Mesendoderm (in vitro differentiated cells): Measurements from ENCODE around the gene RAB11FIP3.

Experiments
- DNase-seq: peaks from one replicate; pipeline ENCODE4 v3.0.0; 2013
- H2AK5ac ChIP-seq: 2 replicates; pipeline ENCODE4 v1.6.1; 2013; ENCODE audit warnings: low read length, inconsistent platforms
- H2BK120ac ChIP-seq: 2 replicates; pipeline ENCODE4 v1.6.1; 2013; ENCODE audit warnings: low read depth, mild to moderate bottlenecking, low read length, moderate library complexity, mixed read lengths
- H2BK15ac ChIP-seq: replicated peaks from 2 replicates; pipeline ENCODE4 v1.6.1; 2013; ENCODE audit warnings: low read depth, mild to moderate bottlenecking, moderate library complexity
- H2BK5ac ChIP-seq: 2 replicates; pipeline ENCODE4 v1.6.1; 2013; ENCODE audit warnings: low read length, inconsistent platforms
- H3K18ac ChIP-seq: 2 replicates; pipeline ENCODE4 v1.6.1; 2013; ENCODE audit warnings: mild to moderate bottlenecking, low read length, mixed read lengths
- H3K23ac ChIP-seq: one replicate; pipeline ENCODE4 v1.6.1; 2013; ENCODE audit warnings: low read length
- H3K27ac ChIP-seq: 2 replicates; pipeline ENCODE4 v1.5.1; 2013; ENCODE audit warnings: low read depth, mild to moderate bottlenecking, inconsistent platforms, low read length, moderate library complexity
- H3K27me3 ChIP-seq: 2 replicates; pipeline ENCODE4 v1.6.1; 2013; ENCODE audit warnings: low read length, control low read depth, mild to moderate bottlenecking, inconsistent platforms; ENCODE audit not compliant: insufficient read depth, poor library complexity
- H3K36me3 ChIP-seq: 2 replicates; pipeline ENCODE4 v1.6.1; 2013; ENCODE audit warnings: low read length, inconsistent platforms; ENCODE audit not compliant: control insufficient read depth, insufficient read depth
- H3K4ac ChIP-seq: one replicate; pipeline ENCODE4 v1.6.1; 2013; ENCODE audit warnings: low read depth, mild to moderate bottlenecking, low read length, moderate library complexity
- H3K4me1 ChIP-seq: 2 replicates; pipeline ENCODE4 v1.6.1; 2013; ENCODE audit warnings: low read depth, low read length, inconsistent platforms; ENCODE audit not compliant: control insufficient read depth
- H3K4me2 ChIP-seq: 2 replicates; pipeline ENCODE4 v1.6.1; 2013; ENCODE audit warnings: low read length
- H3K4me3 ChIP-seq: 2 replicates; pipeline ENCODE4 v1.5.1; 2013; ENCODE audit warnings: mild to moderate bottlenecking, low read length
- H3K56ac ChIP-seq: one replicate; pipeline ENCODE4 v1.6.1; 2013; ENCODE audit warnings: low read length
- H3K79me1 ChIP-seq: 2 replicates; pipeline ENCODE4 v1.6.1; 2013; ENCODE audit warnings: low read length, inconsistent platforms
- H3K79me2 ChIP-seq: 2 replicates; pipeline ENCODE4 v1.6.1; 2013; ENCODE audit warnings: mild to moderate bottlenecking, low read length; ENCODE audit not compliant: control insufficient read depth, insufficient read depth
- H3K9ac ChIP-seq: 2 replicates; pipeline ENCODE4 v1.6.1; 2013; ENCODE audit warnings: low read length, inconsistent platforms
- H4K5ac ChIP-seq: one replicate; pipeline ENCODE4 v1.6.1; 2013; ENCODE audit warnings: low read length
- H4K8ac ChIP-seq: one replicate; pipeline ENCODE4 v1.6.1; 2013; ENCODE audit warnings: low read depth, mild to moderate bottlenecking, control low read depth, low read length, moderate library complexity
- WGBS: extraction: QIAGEN DNeasy Blood & Tissue Kit; methylation state at CpG from one replicate; pipeline ENCODE4 v1.1.7; 2013; ENCODE audit warnings: low lambda C conversion rate, missing lambda C conversion rate; ENCODE audit not compliant: insufficient coverage; ENCODE audit errors: extremely low coverage; 5-methylcytosine and 5-hydroxymethylcytosine counted together

Gene RAB11FIP3

DNA sequence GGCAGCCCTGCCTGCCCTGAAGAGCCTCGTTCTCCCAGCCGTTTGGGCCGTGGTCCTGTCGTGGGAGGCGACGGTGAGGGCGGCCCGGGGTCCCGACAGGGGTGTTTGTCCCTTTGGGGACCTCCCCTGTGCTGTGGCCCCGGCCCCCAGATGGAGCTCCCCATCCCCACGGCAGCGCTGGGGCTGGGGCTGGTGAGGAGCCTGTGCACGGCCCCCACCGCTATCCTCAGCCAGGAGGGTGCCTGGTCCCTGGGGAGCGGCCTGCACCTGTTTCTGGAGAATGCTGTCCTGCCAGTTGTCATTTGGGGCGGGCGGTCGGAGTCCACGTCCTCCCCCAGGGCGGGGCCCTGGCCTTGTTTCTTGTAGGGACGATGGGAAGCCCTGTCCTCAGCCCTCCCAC is 108.7 kb downstream of the RAB11FIP3 start:
- H3K9ac ChIP-seq = no peak overlapping the region
- no peak overlapping the region for H3K4me3 ChIP-seq
- peaks cover 2% of the 10 kb centered on the region for H3K4me1 ChIP-seq
- H2BK15ac ChIP-seq = no peak overlapping the region
- no peak overlapping the region for H3K56ac ChIP-seq
- peaks cover 19% of the 10 kb centered on the region for H3K79me1 ChIP-seq
- no peak overlapping the region for H3K4ac ChIP-seq
- no peak overlapping the region for H2BK120ac ChIP-seq
- H3K79me2 ChIP-seq = peaks cover 60% of the 10 kb centered on the region
- no peaks in the 10 kb centered on the region for H3K36me3 ChIP-seq
- no peak overlapping the region for H2BK5ac ChIP-seq
- H4K5ac ChIP-seq = no peak overlapping the region
- no peak for DNase-seq
- H3K4me2 ChIP-seq = no peak overlapping the region
- H3K18ac ChIP-seq = no peak overlapping the region
- no peak overlapping the region for H2AK5ac ChIP-seq
- no peaks in the 10 kb centered on the region for H3K27me3 ChIP-seq
- no peak overlapping the region for H4K8ac ChIP-seq
- H3K23ac ChIP-seq = no peak overlapping the region
- WGBS = no CpG with 5 or more reads among the region's 21 CpGs
- H3K27ac ChIP-seq = no peak overlapping the region

DNA sequence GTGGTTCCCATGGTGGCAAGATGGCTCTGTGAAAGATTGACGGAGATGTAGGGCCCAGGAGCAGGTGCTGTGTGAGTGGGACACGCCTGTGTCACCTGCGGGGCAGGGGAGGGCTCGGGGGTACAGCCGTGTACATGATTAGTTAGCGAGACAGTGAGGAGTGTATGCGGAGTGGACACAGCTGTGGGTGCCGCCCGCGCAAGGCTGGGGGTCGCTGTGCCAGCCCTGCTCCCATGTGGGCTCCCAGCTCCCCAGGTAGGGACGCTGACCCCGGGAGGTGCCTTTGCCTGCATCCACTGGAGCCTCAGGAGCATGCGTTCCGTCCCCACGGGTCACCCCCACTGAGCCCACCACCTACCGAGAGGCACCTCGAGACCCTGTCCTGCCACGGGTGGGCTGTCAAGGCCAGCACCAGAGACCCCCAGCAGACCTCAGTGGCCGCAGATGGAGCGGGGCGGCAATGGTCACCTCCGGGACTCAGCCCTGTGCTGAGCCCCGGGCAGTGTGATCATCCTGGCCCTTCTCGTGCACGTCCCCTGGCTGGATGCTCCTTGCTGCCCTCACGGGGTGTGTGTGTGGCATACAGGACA is 109.5 kb downstream of the RAB11FIP3 start:
- no peak for DNase-seq
- no CpG with 5 or more reads among the region's 27 CpGs for WGBS
- Histone ChIP-seq H3K9ac (no peak overlapping the region), H2AK5ac (no peak overlapping the region), H3K56ac (no peak overlapping the region), H3K18ac (no peak overlapping the region), H3K79me1 (peaks cover 13% of the 10 kb centered on the region), H2BK120ac (no peak overlapping the region), H3K27me3 (no peaks in the 10 kb centered on the region), H3K36me3 (no peaks in the 10 kb centered on the region), H3K23ac (no peak overlapping the region), H3K27ac (no peak overlapping the region), H3K4me2 (no peak overlapping the region), H2BK5ac (no peak overlapping the region), H3K4me3 (no peak overlapping the region), H3K79me2 (peaks cover 53% of the 10 kb centered on the region), H2BK15ac (no peak overlapping the region), H3K4ac (no peak overlapping the region), H4K8ac (no peak overlapping the region), H4K5ac (no peak overlapping the region), H3K4me1 (no peaks in the 10 kb centered on the region)

DNA sequence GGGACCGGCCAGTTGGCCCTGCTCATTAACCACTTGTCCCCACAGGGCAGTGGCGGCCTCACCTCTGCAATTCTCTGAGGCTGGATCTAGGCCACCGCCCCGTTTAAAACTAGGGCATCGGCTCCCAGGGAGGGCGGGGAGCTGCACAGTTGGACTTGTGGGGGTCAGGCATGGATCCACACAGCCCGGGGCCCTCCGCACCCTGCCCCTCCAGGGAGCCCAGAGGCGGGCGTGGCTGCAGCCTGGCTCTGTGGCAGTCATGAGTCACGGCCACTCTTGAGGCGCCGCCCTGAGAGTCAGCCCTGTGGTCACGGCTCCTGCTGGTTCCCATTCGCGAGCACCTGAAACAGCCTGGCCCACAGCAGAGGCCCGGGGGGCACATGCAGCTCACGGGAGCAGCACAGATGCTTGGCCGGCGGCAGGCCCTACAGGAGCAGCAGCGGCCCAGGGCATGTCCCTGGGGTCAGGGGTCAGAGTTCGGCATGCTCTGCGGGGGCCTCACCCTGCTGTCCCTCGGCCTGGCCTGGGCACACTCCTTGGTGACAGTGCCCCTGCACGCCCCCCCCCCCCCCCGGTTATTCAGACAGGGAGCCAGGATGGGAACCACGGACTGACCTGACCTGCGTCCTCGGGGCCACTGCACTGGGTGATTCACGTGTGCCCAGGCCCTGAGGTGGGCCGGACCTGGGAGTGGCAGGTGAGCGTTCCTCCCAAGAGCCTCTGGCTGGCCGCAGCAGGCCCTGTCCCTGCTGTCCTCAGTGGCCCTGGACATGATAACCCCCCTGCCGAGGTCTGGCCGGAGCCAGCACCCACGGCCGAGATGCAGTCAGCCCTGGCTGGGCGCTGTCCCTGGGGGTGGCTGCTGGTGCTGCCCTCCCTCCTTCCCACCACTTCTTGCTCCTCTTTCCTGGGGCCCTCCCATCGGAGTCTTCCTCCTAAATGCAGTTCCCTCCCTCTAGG is 110.3 kb downstream of the RAB11FIP3 start:
- no peak overlapping the region for H3K4me3 ChIP-seq
- DNase-seq = no peak
- H3K4me2 ChIP-seq = no peak overlapping the region

DNA sequence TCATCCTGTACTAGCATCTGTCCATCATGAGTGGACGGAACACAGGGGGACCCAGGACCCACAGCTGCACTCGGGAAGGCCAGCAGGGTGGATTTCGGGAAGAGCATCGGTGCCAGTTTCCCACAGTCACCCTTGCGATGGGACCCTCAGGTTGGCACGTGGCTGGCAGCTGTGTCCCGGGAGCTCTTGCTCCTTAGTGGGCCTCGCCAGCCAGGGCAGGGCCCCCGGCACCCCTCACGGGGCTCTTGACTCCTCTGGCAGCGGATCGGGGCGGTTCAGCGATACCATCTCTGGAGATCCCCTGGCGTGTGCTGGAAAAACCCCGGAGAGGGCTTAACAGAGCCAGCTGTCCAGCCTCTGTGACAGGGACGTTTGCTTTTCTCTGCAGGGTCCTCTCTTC is 111.3 kb downstream of the RAB11FIP3 start:
- no peak overlapping the region for H2AK5ac ChIP-seq
- H4K5ac ChIP-seq = no peak overlapping the region
- H4K8ac ChIP-seq = no peak overlapping the region
- no peaks in the 10 kb centered on the region for H3K36me3 ChIP-seq
- peaks cover 35% of the 10 kb centered on the region for H3K79me2 ChIP-seq
- no peak overlapping the region for H3K4me3 ChIP-seq
- H2BK5ac ChIP-seq = no peak overlapping the region
- no peak overlapping the region for H2BK15ac ChIP-seq
- H3K27me3 ChIP-seq = no peaks in the 10 kb centered on the region
- no peak overlapping the region for H3K27ac ChIP-seq
- no peak overlapping the region for H3K23ac ChIP-seq
- no peak overlapping the region for H2BK120ac ChIP-seq
- peaks cover 5% of the 10 kb centered on the region for H3K79me1 ChIP-seq
- no peak for DNase-seq
- no peak overlapping the region for H3K18ac ChIP-seq
- H3K4ac ChIP-seq = no peak overlapping the region
- WGBS = no CpG with 5 or more reads among the region's 17 CpGs
- H3K9ac ChIP-seq = no peak overlapping the region
- H3K56ac ChIP-seq = no peak overlapping the region
- H3K4me1 ChIP-seq = no peaks in the 10 kb centered on the region
- no peak overlapping the region for H3K4me2 ChIP-seq

More for the DNA sequence above, 110.3 kb downstream of the RAB11FIP3 start:
- H3K4me1 ChIP-seq = no peaks in the 10 kb centered on the region
- H3K9ac ChIP-seq = no peak overlapping the region
- no peaks in the 10 kb centered on the region for H3K36me3 ChIP-seq
- H2BK120ac ChIP-seq = no peak overlapping the region
- peaks cover 45% of the 10 kb centered on the region for H3K79me2 ChIP-seq
- H3K27ac ChIP-seq = no peak overlapping the region
- H4K5ac ChIP-seq = no peak overlapping the region
- no peak overlapping the region for H4K8ac ChIP-seq
- no peak overlapping the region for H3K4ac ChIP-seq
- H3K56ac ChIP-seq = no peak overlapping the region
- H3K79me1 ChIP-seq = peaks cover 7% of the 10 kb centered on the region
- no peak overlapping the region for H2BK15ac ChIP-seq
- no peak overlapping the region for H3K18ac ChIP-seq
- no peak overlapping the region for H2AK5ac ChIP-seq
- H3K23ac ChIP-seq = no peak overlapping the region
- no peaks in the 10 kb centered on the region for H3K27me3 ChIP-seq
- H2BK5ac ChIP-seq = no peak overlapping the region
- WGBS = no CpG with 5 or more reads among the region's 39 CpGs

DNA sequence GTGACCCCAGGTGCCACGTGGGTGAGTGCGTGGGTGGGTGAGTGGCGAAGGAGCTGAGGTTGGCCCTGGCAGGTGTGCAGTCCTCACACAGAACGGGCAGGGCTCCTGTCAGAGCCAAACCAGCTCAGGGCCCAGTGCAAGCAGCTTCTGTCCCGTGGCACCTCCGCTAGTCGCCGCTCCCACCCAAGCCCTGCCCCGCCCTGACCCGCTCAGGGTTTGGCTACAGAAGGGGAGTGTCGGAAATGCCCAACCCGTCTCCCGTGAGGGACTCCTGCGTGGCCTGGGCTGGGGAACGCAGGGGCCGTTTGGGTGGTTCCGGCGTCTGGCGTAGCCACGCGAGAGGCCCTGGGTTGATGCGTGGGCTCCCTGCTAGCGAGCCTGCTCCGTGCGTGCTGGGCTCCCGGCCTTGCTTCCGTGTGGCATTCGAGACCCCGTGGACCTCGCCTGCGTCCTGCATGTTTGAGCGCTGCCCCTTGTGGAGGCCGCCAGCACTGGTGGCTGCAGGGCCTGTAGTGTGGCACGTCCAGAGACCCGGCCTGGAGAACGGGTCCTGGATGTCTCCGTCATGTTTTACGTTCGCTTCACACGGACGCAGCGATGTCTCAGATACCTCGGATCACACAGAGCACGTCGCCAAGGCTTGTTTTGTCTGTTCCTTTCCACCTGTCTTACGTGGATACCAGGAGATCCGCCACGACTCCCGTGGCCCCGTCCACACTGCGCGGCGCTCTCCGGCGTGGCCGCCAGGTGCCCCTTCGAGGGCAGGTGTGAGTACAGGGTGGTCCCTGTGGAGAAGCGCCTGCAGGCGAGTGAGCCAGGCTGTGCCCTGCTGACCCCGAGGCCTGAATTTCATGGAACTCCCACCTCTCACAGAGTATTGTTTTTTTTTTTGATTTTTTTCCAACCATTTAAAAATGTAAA is 112.2 kb downstream of the RAB11FIP3 start:
- Histone ChIP-seq H3K4ac (no peak overlapping the region), H3K36me3 (no peaks in the 10 kb centered on the region), H2AK5ac (no peak overlapping the region), H2BK120ac (no peak overlapping the region), H2BK15ac (no peak overlapping the region), H2BK5ac (no peak overlapping the region), H3K9ac (no peak overlapping the region), H4K5ac (no peak overlapping the region), H3K56ac (no peak overlapping the region), H3K23ac (no peak overlapping the region), H3K4me3 (no peak overlapping the region), H3K79me2 (peaks cover 30% of the 10 kb centered on the region), H4K8ac (no peak overlapping the region), H3K18ac (no peak overlapping the region), H3K4me2 (no peak overlapping the region), H3K27ac (no peak overlapping the region), H3K4me1 (no peaks in the 10 kb centered on the region), H3K27me3 (no peaks in the 10 kb centered on the region), H3K79me1 (peaks cover 5% of the 10 kb centered on the region)
- DNase-seq = no peak
- no CpG with 5 or more reads among the region's 60 CpGs for WGBS
